Measurements from ENCODE around the gene STX18.
"Not testable (repeated sequence)": the region's sequence is repeated elsewhere in the genome, so short reads cannot be mapped to it uniquely, and the experiment has no call there.

STX18 gene

GRCh38 chr4:4572821-4573220 is 31.0 kb upstream of the STX18 start:
- Histone ChIP-seq H4K12ac (ENCODE audit: low read depth, low read length) (no peak overlapping the region), H3K79me2 (ENCODE audit: control insufficient read depth, insufficient read depth, low read length, poor library complexity) (peaks cover 2% of the 10 kb centered on the region), H2BK120ac (ENCODE audit: insufficient read depth, low read length, poor library complexity) (no peak overlapping the region), H3K4me1 (ENCODE audit: control insufficient read depth in 1 of 2, insufficient read depth in 2 of 2, low read length in 2 of 2) (peaks cover 0 to 10% of the 10 kb centered on the region in 2 experiments), H3K4me3 (ENCODE audit: low read depth, low read length) (no peak overlapping the region), H3K4me2 (ENCODE audit: low read length) (no peak overlapping the region), H3K27ac (ENCODE audit: low read depth, low read length) (no peak overlapping the region), H2AK5ac (ENCODE audit: low read length) (no peak overlapping the region), H4K8ac (ENCODE audit: low read depth, low read length) (no peak overlapping the region), H2BK5ac (ENCODE audit: low read depth, low read length, poor library complexity) (no peak overlapping the region), H3K9ac (ENCODE audit: low read length) (no peak overlapping the region), H3K4ac (ENCODE audit: low read depth, low read length) (no peak overlapping the region), H3K9me3 (ENCODE audit: insufficient read depth, low read depth, low read length) (peaks cover 5% of the 10 kb centered on the region), H2AFZ (ENCODE audit: insufficient read depth, low read length, poor library complexity) (no peak overlapping the region), H3K18ac (ENCODE audit: low read length) (no peak overlapping the region), H3K14ac (ENCODE audit: low read length) (no peak overlapping the region), H3K79me1 (ENCODE audit: low read length) (peaks cover 7% of the 10 kb centered on the region), H3K27me3 (ENCODE audit: insufficient read depth, low read length) (no peaks in the 10 kb centered on the region), H3K36me3 (ENCODE audit: control insufficient read depth in 1 of 2, insufficient read depth in 2 of 2, low read length in 2 of 2) (peaks cover 2% of the 10 kb centered on the region in 2 experiments), H3K23ac (ENCODE audit: low read length) (no peak overlapping the region), H2BK12ac (ENCODE audit: low read length) (no peak overlapping the region), H4K91ac (ENCODE audit: low read depth, low read length) (no peak overlapping the region)
- no peak for DNase-seq
- no CpG with 5 or more reads among the region's 2 CpGs for WGBS (ENCODE audit: extremely low coverage, insufficient coverage, insufficient read length)

GRCh38 chr4:4569861-4570260 is 28.0 kb upstream of the STX18 start:
- WGBS (ENCODE audit: extremely low coverage, insufficient coverage, insufficient read length), result no CpG with 5 or more reads among the region's 4 CpGs

GRCh38 chr4:4568806-4569427 is 27.1 kb upstream of the STX18 start:
- Histone ChIP-seq H3K9ac (ENCODE audit: low read length) (no peak overlapping the region), H3K4me2 (ENCODE audit: low read length) (no peak overlapping the region), H3K79me1 (ENCODE audit: low read length) (no peaks in the 10 kb centered on the region), H2AFZ (ENCODE audit: insufficient read depth, low read length, poor library complexity) (no peak overlapping the region), H3K4ac (ENCODE audit: low read depth, low read length) (no peak overlapping the region), H2BK120ac (ENCODE audit: insufficient read depth, low read length, poor library complexity) (no peak overlapping the region), H4K8ac (ENCODE audit: low read depth, low read length) (no peak overlapping the region), H3K36me3 (ENCODE audit: control insufficient read depth in 1 of 2, insufficient read depth in 2 of 2, low read length in 2 of 2) (peaks cover 2% of the 10 kb centered on the region in 2 experiments), H3K14ac (ENCODE audit: low read length) (no peak overlapping the region), H2AK5ac (ENCODE audit: low read length) (no peak overlapping the region), H3K27ac (ENCODE audit: low read depth, low read length) (no peak overlapping the region), H4K91ac (ENCODE audit: low read depth, low read length) (no peak overlapping the region), H3K27me3 (ENCODE audit: insufficient read depth, low read length) (no peaks in the 10 kb centered on the region), H3K4me3 (ENCODE audit: low read depth, low read length) (no peak overlapping the region), H2BK5ac (ENCODE audit: low read depth, low read length, poor library complexity) (no peak overlapping the region), H4K12ac (ENCODE audit: low read depth, low read length) (no peak overlapping the region), H3K4me1 (ENCODE audit: control insufficient read depth in 1 of 2, insufficient read depth in 2 of 2, low read length in 2 of 2) (no peaks in the 10 kb centered on the region), H3K23ac (ENCODE audit: low read length) (no peak overlapping the region), H3K18ac (ENCODE audit: low read length) (no peak overlapping the region), H3K9me3 (ENCODE audit: insufficient read depth, low read depth, low read length) (peaks cover 3% of the 10 kb centered on the region), H2BK12ac (ENCODE audit: low read length) (no peak overlapping the region), H3K79me2 (ENCODE audit: control insufficient read depth, insufficient read depth, low read length, poor library complexity) (no peaks in the 10 kb centered on the region)
- no CpG with 5 or more reads among the region's 3 CpGs for WGBS (ENCODE audit: extremely low coverage, insufficient coverage, insufficient read length)
- DNase-seq, result no peak

More at GRCh38 chr4:4569861-4570260, 28.0 kb upstream of the STX18 start:
- H3K4me3 ChIP-seq (ENCODE audit: low read depth, low read length); H4K91ac ChIP-seq (ENCODE audit: low read depth, low read length); H2BK12ac ChIP-seq (ENCODE audit: low read length); H3K27me3 ChIP-seq (ENCODE audit: insufficient read depth, low read length); H3K14ac ChIP-seq (ENCODE audit: low read length); H2AK5ac ChIP-seq (ENCODE audit: low read length); H4K12ac ChIP-seq (ENCODE audit: low read depth, low read length); H3K18ac ChIP-seq (ENCODE audit: low read length); H3K27ac ChIP-seq (ENCODE audit: low read depth, low read length); H3K79me1 ChIP-seq (ENCODE audit: low read length); DNase-seq; H3K9me3 ChIP-seq (ENCODE audit: insufficient read depth, low read depth, low read length); H3K4me2 ChIP-seq (ENCODE audit: low read length); H2AFZ ChIP-seq (ENCODE audit: insufficient read depth, low read length, poor library complexity); H2BK120ac ChIP-seq (ENCODE audit: insufficient read depth, low read length, poor library complexity); H2BK5ac ChIP-seq (ENCODE audit: low read depth, low read length, poor library complexity); H4K8ac ChIP-seq (ENCODE audit: low read depth, low read length); H3K36me3 ChIP-seq (ENCODE audit: control insufficient read depth in 1 of 2, insufficient read depth in 2 of 2, low read length in 2 of 2); H3K79me2 ChIP-seq (ENCODE audit: control insufficient read depth, insufficient read depth, low read length, poor library complexity); H3K23ac ChIP-seq (ENCODE audit: low read length); H3K4ac ChIP-seq (ENCODE audit: low read depth, low read length); H3K4me1 ChIP-seq (ENCODE audit: control insufficient read depth in 1 of 2, insufficient read depth in 2 of 2, low read length in 2 of 2); H3K9ac ChIP-seq (ENCODE audit: low read length): not testable (repeated sequence)

- not testable (repeated sequence) for H3K79me2 ChIP-seq (ENCODE audit: control insufficient read depth, insufficient read depth, low read length, poor library complexity); H3K4ac ChIP-seq (ENCODE audit: low read depth, low read length); H3K9ac ChIP-seq (ENCODE audit: low read length); H3K36me3 ChIP-seq (ENCODE audit: control insufficient read depth in 1 of 2, insufficient read depth in 2 of 2, low read length in 2 of 2); H2BK5ac ChIP-seq (ENCODE audit: low read depth, low read length, poor library complexity); H3K4me3 ChIP-seq (ENCODE audit: low read depth, low read length); H2BK120ac ChIP-seq (ENCODE audit: insufficient read depth, low read length, poor library complexity); H3K4me2 ChIP-seq (ENCODE audit: low read length); H4K8ac ChIP-seq (ENCODE audit: low read depth, low read length); H3K18ac ChIP-seq (ENCODE audit: low read length); H2BK12ac ChIP-seq (ENCODE audit: low read length); H3K9me3 ChIP-seq (ENCODE audit: insufficient read depth, low read depth, low read length); H3K27me3 ChIP-seq (ENCODE audit: insufficient read depth, low read length); H3K14ac ChIP-seq (ENCODE audit: low read length); DNase-seq; H4K91ac ChIP-seq (ENCODE audit: low read depth, low read length); H3K23ac ChIP-seq (ENCODE audit: low read length); H4K12ac ChIP-seq (ENCODE audit: low read depth, low read length); H2AK5ac ChIP-seq (ENCODE audit: low read length); H2AFZ ChIP-seq (ENCODE audit: insufficient read depth, low read length, poor library complexity); H3K27ac ChIP-seq (ENCODE audit: low read depth, low read length); H3K4me1 ChIP-seq (ENCODE audit: control insufficient read depth in 1 of 2, insufficient read depth in 2 of 2, low read length in 2 of 2); H3K79me1 ChIP-seq (ENCODE audit: low read length)
Measured at GRCh38 chr4:4566359-4566758, 24.5 kb upstream of the STX18 start.

Measured in trophoblast cell (in vitro differentiated cells and primary cell).